ENCODE results near the gene NABP2.

Gene NABP2

DNA sequence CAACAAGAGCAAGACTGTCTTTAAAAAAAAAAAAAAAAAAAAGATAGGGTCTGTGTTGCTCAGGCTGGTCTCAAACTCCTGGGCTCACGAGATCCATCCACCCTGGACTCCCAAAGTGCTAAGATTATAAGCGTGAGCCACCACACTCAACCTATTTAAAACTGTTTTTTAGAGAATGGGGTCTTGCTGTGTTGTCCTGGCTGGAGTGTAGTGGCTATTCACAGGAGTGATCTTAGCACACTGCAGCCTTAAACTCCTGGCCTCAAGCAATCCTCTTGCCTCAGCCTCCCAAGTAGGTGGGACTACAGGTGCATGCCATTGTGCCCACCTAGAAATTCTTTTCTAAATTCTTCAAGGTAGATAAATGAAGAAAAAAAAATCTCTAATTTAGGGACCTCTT is 50.2 kb downstream of the NABP2 start:
- DNase-seq (ENCODE audit: low read depth in 2 of 2): no peak

DNA sequence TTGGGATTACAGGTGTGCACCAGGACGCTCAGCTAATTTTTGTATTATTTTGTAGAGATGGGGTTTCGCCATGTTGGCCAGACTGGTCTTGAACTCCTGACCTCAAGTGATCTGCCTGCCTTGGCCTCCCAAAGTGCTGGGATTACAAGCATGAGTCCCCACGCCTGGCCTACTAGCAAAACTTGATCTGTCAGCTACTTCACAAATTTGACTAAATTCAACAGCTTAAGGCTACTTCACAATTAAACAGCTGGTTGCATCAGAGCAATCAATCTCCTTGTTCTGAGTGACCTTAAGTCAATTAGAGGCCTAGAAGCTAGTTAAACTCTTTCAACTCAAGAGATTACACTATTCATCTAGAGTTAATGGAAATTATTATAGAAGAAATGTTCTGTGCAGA is 54.8 kb downstream of the NABP2 start:
- DNase-seq (ENCODE audit: low read depth in 2 of 2): no peak

Measured in stimulated activated CD8-positive, alpha-beta memory T cell treated with anti-CD3 and anti-CD28 coated beads, Interleukin-7, amount 100 ng/mL, for 4 hours (primary cell).